ENCODE data around the gene XYLT1.

Gene XYLT1

GRCh38 chr16:17381784-17382183 is 89.0 kb downstream of the XYLT1 start:
- Histone ChIP-seq H3K9me3 (ENCODE audit: control insufficient read depth, insufficient read depth, low read length) (no peaks in the 10 kb centered on the region), H3K4me1 (ENCODE audit: control insufficient read depth, low read length) (peaks cover 36% of the 10 kb centered on the region), H3K4me3 (ENCODE audit: low read length) (no peak overlapping the region), H4K20me1 (ENCODE audit: control insufficient read depth, insufficient read depth, low read depth, low read length) (peaks cover 16% of the 10 kb centered on the region), H3K9me2 (replicated peaks; ENCODE audit: control insufficient read depth, low read length) (no peaks in the 10 kb centered on the region), H3K4me2 (ENCODE audit: low read length) (no peak overlapping the region), H3F3A (ENCODE audit: control insufficient read depth, insufficient read depth) (no peaks in the 10 kb centered on the region), H3K27me3 (ENCODE audit: control insufficient read depth, low read length) (no peaks in the 10 kb centered on the region), H3K79me2 (ENCODE audit: control insufficient read depth, low read length) (peaks cover 14% of the 10 kb centered on the region), H3K27ac (ENCODE audit: low read depth, low read length) (no peak overlapping the region), H3K36me3 (ENCODE audit: control insufficient read depth, low read length) (no peaks in the 10 kb centered on the region)
- TF ChIP-seq CTCF (IDR thresholded peaks at IDR 0.05; ENCODE audit: low read depth, low read length, poor library complexity, severe bottlenecking) = no peak

GRCh38 chr16:17380613-17381012 is 90.1 kb downstream of the XYLT1 start:
- no peak overlapping the region for H3K4me2 ChIP-seq (ENCODE audit: low read length)
- no peaks in the 10 kb centered on the region for H3K27me3 ChIP-seq (ENCODE audit: control insufficient read depth, low read length)
- peaks cover 36% of the 10 kb centered on the region for H3K4me1 ChIP-seq (ENCODE audit: control insufficient read depth, low read length)
- H3K36me3 ChIP-seq (ENCODE audit: control insufficient read depth, low read length) = no peaks in the 10 kb centered on the region
- no peak overlapping the region for H3K4me3 ChIP-seq (ENCODE audit: low read length)
- no peaks in the 10 kb centered on the region for H3K9me3 ChIP-seq (ENCODE audit: control insufficient read depth, insufficient read depth, low read length)
- no peak overlapping the region for H3K27ac ChIP-seq (ENCODE audit: low read depth, low read length)
- H3K79me2 ChIP-seq (ENCODE audit: control insufficient read depth, low read length) = peaks cover 17% of the 10 kb centered on the region
- peaks cover 14% of the 10 kb centered on the region; the same call in 1 of the 2 replicates for H4K20me1 ChIP-seq (ENCODE audit: control insufficient read depth, insufficient read depth, low read depth, low read length)
- no peaks in the 10 kb centered on the region for H3F3A ChIP-seq (ENCODE audit: control insufficient read depth, insufficient read depth)
- no peak for TF ChIP-seq CTCF (IDR thresholded peaks at IDR 0.05; ENCODE audit: low read depth, low read length, poor library complexity, severe bottlenecking)
- TF ChIP-seq EZH2phosphoT487 (IDR thresholded peaks at IDR 0.05; ENCODE audit: borderline replicate concordance, low read length) = no peak
- H3K9me2 ChIP-seq (replicated peaks; ENCODE audit: control insufficient read depth, low read length) = no peaks in the 10 kb centered on the region

GRCh38 chr16:17379121-17379571 is 91.6 kb downstream of the XYLT1 start:
- TF ChIP-seq CTCF (IDR thresholded peaks at IDR 0.05; ENCODE audit: low read depth, low read length, poor library complexity, severe bottlenecking) (no peak), EZH2phosphoT487 (IDR thresholded peaks at IDR 0.05; ENCODE audit: borderline replicate concordance, low read length) (no peak)
- Histone ChIP-seq H3K9me3 (ENCODE audit: control insufficient read depth, insufficient read depth, low read length) (no peaks in the 10 kb centered on the region), H3K4me2 (ENCODE audit: low read length) (no peak overlapping the region), H3K27ac (ENCODE audit: low read depth, low read length) (no peak overlapping the region), H3K9me2 (replicated peaks; ENCODE audit: control insufficient read depth, low read length) (no peaks in the 10 kb centered on the region), H3F3A (ENCODE audit: control insufficient read depth, insufficient read depth) (no peaks in the 10 kb centered on the region), H3K79me2 (ENCODE audit: control insufficient read depth, low read length) (peaks cover 17% of the 10 kb centered on the region), H3K4me1 (ENCODE audit: control insufficient read depth, low read length) (peaks cover 36% of the 10 kb centered on the region), H3K36me3 (ENCODE audit: control insufficient read depth, low read length) (no peaks in the 10 kb centered on the region), H4K20me1 (ENCODE audit: control insufficient read depth, insufficient read depth, low read depth, low read length) (peaks cover 17% of the 10 kb centered on the region; the same call in 1 of the 2 replicates), H3K4me3 (ENCODE audit: low read length) (no peak overlapping the region), H3K27me3 (ENCODE audit: control insufficient read depth, low read length) (no peaks in the 10 kb centered on the region)

All from DOHH2 (cell line).